ENCODE measurements around the gene TMPRSS3. TPM values are rescaled to one million over a fixed set of nuclear protein-coding genes. Genes with fewer than 3 reads are reported as not detected.

The TMPRSS3 gene
- not detected for polyA plus RNA-seq (2013, experiment 1 of 4)
- not detected for polyA plus RNA-seq (2013, experiment 2 of 4)
- not detected for polyA plus RNA-seq (2013, experiment 3 of 4)
- not detected for polyA plus RNA-seq (2013, experiment 4 of 4)

- Histone ChIP-seq H3K9me3 (ENCODE audit: control insufficient read depth, low read length) (no peaks in the 10 kb centered on the region), H3K4me3 (ENCODE audit: insufficient read depth, low read depth, low read length) (no peak within 1 kb of the TSS), H3K4me1 (ENCODE audit: control insufficient read depth, insufficient read depth, low read length) (no peaks in the 10 kb centered on the region), H3K27me3 (ENCODE audit: control insufficient read depth, insufficient read depth, low read length, poor library complexity, severe bottlenecking) (peaks cover 4% of the 10 kb centered on the region), H3K27ac (ENCODE audit: insufficient read depth, low read depth, low read length, poor library complexity, severe bottlenecking) (no peak within 1 kb of the TSS), H3K36me3 (ENCODE audit: control insufficient read depth, insufficient read depth, low read length) (no peaks in the 10 kb centered on the region)
- WGBS, 2 experiments, result 90 to 93% methylated on average over 17 of the region's 17 CpGs
These were observed at the start of gene TMPRSS3 for GRCh38 chr21:42395905-42396651. TSS of gene TMPRSS3 (minus strand) at chr21:42396052. CDS start at chr21:42395417, 635 bp downstream.

- Histone ChIP-seq H3K27me3 (ENCODE audit: control insufficient read depth, insufficient read depth, low read length, poor library complexity, severe bottlenecking) (no peaks in the 10 kb centered on the region), H3K36me3 (ENCODE audit: control insufficient read depth, insufficient read depth, low read length) (no peaks in the 10 kb centered on the region), H3K4me3 (ENCODE audit: insufficient read depth, low read depth, low read length) (no peak overlapping the region), H3K27ac (ENCODE audit: insufficient read depth, low read depth, low read length, poor library complexity, severe bottlenecking) (no peak overlapping the region), H3K9me3 (ENCODE audit: control insufficient read depth, low read length) (no peaks in the 10 kb centered on the region), H3K4me1 (ENCODE audit: control insufficient read depth, insufficient read depth, low read length) (no peaks in the 10 kb centered on the region)
- 90% methylated on average over 7 of the region's 7 CpGs for WGBS, 2 experiments
These were observed 49.5 kb upstream of the TMPRSS3 start for GRCh38 chr21:42445311-42445710.

DNA sequence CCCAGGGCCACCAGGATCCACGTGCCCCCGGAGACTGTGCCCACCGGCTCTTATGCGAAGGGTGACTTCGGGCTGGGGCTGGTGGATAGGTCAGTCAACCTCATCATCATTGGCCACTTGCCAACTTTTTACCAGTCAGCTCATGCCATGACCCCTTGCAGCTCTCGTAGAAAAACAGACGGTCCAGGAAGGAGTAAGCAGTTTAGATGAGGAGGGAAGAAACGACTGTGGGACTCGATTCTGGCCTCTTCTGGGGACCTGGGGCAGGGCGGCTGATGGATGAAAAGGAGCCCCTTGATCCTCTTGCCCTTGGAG, 48.9 kb upstream of the TMPRSS3 start:
- no peaks in the 10 kb centered on the region for H3K9me3 ChIP-seq (ENCODE audit: control insufficient read depth, low read length)
- H3K36me3 ChIP-seq (ENCODE audit: control insufficient read depth, insufficient read depth, low read length), result no peaks in the 10 kb centered on the region
- H3K27ac ChIP-seq (ENCODE audit: insufficient read depth, low read depth, low read length, poor library complexity, severe bottlenecking), result no peak overlapping the region
- WGBS, 2 experiments, result 91 to 93% methylated on average over 10 of the region's 10 CpGs
- H3K27me3 ChIP-seq (ENCODE audit: control insufficient read depth, insufficient read depth, low read length, poor library complexity, severe bottlenecking), result no peaks in the 10 kb centered on the region
- no peak overlapping the region for H3K4me3 ChIP-seq (ENCODE audit: insufficient read depth, low read depth, low read length)
- H3K4me1 ChIP-seq (ENCODE audit: control insufficient read depth, insufficient read depth, low read length), result no peaks in the 10 kb centered on the region

DNA sequence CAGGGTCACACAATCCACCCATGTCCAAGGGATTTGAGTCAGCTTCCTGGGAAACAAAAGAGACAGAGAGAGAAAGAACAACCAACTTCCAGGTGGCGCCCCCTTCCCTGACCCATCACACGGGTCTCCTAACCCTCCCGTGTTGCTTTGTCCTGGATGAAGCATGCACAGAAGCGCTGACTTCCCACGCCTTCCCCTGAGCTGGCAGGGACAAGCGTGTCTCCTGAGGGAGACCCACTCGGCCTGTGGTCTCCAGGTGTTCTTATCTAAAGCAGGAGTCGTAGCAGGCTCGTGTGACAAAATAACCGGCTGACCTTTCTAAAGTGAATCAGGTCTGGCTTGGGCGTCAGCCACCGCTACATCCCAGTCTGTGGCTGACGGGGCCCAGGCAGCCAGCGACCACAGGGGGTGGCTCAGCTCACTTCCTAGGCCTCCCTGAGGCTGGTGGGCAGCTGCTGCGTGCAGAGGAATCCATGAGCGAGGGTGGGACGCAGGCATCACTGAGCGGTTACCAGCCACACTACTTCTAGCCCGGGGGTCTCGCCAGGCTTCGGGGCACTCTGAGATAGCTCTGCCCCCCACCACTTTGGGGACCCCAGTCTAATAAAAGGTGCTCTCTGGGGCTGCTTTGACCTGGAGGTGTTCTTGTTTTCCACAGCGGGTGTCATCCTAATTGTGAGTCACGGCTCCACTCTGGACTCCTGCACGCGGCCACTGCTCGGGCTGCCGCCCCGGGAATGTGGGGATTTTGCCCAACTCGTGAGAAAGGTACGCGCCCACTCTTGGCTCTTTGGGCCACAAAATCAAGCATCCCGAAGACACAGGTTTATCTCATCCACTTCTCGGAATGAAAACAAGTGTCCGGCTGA, 48.3 kb upstream of the TMPRSS3 start:
- Histone ChIP-seq H3K27me3 (ENCODE audit: control insufficient read depth, insufficient read depth, low read length, poor library complexity, severe bottlenecking) (no peaks in the 10 kb centered on the region), H3K36me3 (ENCODE audit: control insufficient read depth, insufficient read depth, low read length) (no peaks in the 10 kb centered on the region), H3K4me3 (ENCODE audit: insufficient read depth, low read depth, low read length) (no peak overlapping the region), H3K9me3 (ENCODE audit: control insufficient read depth, low read length) (no peaks in the 10 kb centered on the region), H3K4me1 (ENCODE audit: control insufficient read depth, insufficient read depth, low read length) (no peaks in the 10 kb centered on the region), H3K27ac (ENCODE audit: insufficient read depth, low read depth, low read length, poor library complexity, severe bottlenecking) (no peak overlapping the region)
- WGBS, 2 experiments, result 89 to 91% methylated on average over 34 of the region's 34 CpGs

DNA sequence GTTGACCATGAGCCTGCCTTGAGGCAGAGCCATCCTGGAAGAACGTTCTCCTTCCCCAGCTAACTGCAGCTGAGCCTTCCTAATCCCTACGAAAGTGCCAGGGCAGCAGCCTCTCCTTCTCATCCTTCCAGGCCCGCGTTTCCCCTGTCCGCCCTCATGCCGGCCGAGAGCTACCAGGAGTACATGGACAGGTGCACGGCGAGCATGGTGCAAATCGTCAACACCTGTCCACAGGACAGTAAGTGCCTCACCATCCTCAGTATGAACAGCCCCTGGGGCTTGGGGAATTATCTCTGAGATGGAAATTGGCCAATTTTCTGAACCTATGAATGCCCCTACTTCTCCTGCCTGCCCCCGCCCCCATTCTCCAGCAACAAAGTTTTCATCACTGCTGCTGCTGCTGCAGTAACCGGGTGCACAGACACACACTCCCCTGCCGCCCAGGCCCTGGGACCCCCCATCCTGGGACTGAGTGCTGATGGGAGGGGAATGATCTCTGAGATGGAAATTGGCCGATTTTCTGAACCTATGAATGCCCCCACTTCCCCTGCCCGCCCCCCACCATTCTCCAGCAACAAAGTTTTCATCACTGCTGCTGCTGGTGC, 47.4 kb upstream of the TMPRSS3 start:
- no peaks in the 10 kb centered on the region for H3K9me3 ChIP-seq (ENCODE audit: control insufficient read depth, low read length)
- H3K36me3 ChIP-seq (ENCODE audit: control insufficient read depth, insufficient read depth, low read length), result no peaks in the 10 kb centered on the region
- no peaks in the 10 kb centered on the region for H3K27me3 ChIP-seq (ENCODE audit: control insufficient read depth, insufficient read depth, low read length, poor library complexity, severe bottlenecking)
- WGBS, 2 experiments, result 90 to 92% methylated on average over 15 of the region's 15 CpGs
- H3K27ac ChIP-seq (ENCODE audit: insufficient read depth, low read depth, low read length, poor library complexity, severe bottlenecking), result no peak overlapping the region
- H3K4me3 ChIP-seq (ENCODE audit: insufficient read depth, low read depth, low read length), result no peak overlapping the region
- H3K4me1 ChIP-seq (ENCODE audit: control insufficient read depth, insufficient read depth, low read length), result no peaks in the 10 kb centered on the region

DNA sequence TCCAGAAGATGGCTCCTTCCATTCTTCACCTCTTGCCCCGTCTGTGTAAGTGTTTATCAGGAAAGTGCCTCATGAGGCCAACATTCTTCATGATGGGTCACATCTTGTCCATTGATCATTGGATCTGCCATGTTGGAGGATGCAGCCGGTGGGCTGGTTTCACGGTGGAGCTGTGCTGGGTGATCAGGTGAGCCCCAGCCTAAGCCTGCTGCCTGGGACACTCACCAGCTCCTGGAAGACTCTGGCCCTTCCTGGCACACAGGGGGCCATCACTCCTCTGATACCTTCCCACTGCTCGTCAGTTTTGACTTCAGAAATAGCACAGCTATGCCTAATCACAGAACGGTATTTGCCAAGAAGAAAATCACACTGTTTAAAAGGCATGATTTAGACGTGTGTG, 46.1 kb upstream of the TMPRSS3 start:
- no peaks in the 10 kb centered on the region for H3K4me1 ChIP-seq (ENCODE audit: control insufficient read depth, insufficient read depth, low read length)
- no peaks in the 10 kb centered on the region for H3K9me3 ChIP-seq (ENCODE audit: control insufficient read depth, low read length)
- no peaks in the 10 kb centered on the region for H3K27me3 ChIP-seq (ENCODE audit: control insufficient read depth, insufficient read depth, low read length, poor library complexity, severe bottlenecking)
- no peak overlapping the region for H3K27ac ChIP-seq (ENCODE audit: insufficient read depth, low read depth, low read length, poor library complexity, severe bottlenecking)
- WGBS, 2 experiments, result 85 to 87% methylated on average over 6 of the region's 6 CpGs
- no peaks in the 10 kb centered on the region for H3K36me3 ChIP-seq (ENCODE audit: control insufficient read depth, insufficient read depth, low read length)
- H3K4me3 ChIP-seq (ENCODE audit: insufficient read depth, low read depth, low read length), result no peak overlapping the region

DNA sequence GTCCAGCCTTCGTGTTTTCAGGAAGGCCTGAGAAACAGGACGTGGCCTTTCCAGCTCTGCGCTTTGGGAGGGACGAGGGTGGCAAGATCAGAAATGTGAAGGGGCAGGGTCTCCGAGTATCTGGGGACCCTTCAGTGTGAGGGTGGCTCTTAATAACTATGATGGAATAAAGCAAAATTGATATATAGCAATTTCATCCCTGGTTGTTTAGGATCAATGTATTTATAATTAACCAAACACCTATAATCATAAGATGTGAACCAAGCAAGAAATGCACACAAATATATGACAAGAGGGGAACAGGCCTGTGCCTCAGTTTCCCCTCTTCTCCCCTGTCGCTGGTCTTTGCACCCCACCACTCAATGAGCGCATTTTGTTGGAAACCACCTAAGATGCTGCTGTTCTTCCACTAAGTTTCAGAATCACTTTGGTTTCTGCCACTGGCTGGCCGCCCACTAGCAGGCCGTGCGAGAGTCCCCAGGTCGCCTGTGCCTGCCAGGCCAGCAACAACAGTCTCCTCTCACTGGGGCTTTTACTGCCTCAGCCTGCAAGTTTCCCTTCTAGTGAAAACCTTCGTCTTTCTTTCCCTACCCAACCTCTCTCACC, 44.4 kb upstream of the TMPRSS3 start:
- 91 to 93% methylated on average over 12 of the region's 12 CpGs for WGBS, 2 experiments
- Histone ChIP-seq H3K4me1 (ENCODE audit: control insufficient read depth, insufficient read depth, low read length) (no peaks in the 10 kb centered on the region), H3K36me3 (ENCODE audit: control insufficient read depth, insufficient read depth, low read length) (no peaks in the 10 kb centered on the region), H3K4me3 (ENCODE audit: insufficient read depth, low read depth, low read length) (no peak overlapping the region), H3K27me3 (ENCODE audit: control insufficient read depth, insufficient read depth, low read length, poor library complexity, severe bottlenecking) (no peaks in the 10 kb centered on the region), H3K9me3 (ENCODE audit: control insufficient read depth, low read length) (no peaks in the 10 kb centered on the region), H3K27ac (ENCODE audit: insufficient read depth, low read depth, low read length, poor library complexity, severe bottlenecking) (no peak overlapping the region)

DNA sequence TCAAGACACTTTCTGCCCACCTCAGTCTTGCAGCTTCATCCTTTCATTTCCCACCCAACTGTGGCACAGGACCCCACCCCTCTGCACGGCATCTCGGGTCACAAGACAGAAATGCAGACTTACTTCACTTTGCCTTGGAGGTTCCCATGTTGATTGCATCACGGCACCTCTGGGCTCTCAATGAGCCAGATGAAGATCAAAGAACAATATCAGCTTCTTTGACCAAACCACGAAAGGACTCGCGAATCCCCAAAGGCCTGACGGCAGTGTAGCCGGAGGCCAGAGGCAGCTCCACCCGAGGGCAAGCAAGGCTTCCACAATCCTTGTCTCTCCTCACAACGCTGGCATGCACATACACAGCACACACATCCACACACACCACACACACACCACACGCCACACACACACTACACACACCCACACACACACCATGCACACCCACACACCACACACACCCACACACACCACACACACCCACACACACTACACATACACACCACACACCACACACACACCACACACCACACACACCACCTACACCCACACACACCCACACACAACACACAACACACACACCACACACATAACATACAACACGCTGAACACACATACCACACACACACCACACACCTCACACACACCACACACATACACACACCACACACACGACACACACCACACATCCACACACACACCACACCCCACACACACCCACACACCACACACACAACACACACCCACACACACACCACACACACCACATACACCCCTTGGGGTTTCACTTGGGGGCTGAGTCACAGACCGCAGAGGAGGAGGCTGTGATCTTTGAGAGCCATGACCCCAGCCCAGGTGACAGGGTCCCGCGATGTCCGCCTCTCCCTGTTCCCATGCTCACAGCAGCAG, 43.7 kb upstream of the TMPRSS3 start:
- no peaks in the 10 kb centered on the region for H3K4me1 ChIP-seq (ENCODE audit: control insufficient read depth, insufficient read depth, low read length)
- H3K27ac ChIP-seq (ENCODE audit: insufficient read depth, low read depth, low read length, poor library complexity, severe bottlenecking), result no peak overlapping the region
- H3K36me3 ChIP-seq (ENCODE audit: control insufficient read depth, insufficient read depth, low read length), result no peaks in the 10 kb centered on the region
- no peaks in the 10 kb centered on the region for H3K9me3 ChIP-seq (ENCODE audit: control insufficient read depth, low read length)
- 84 to 92% methylated on average over 17 of the region's 17 CpGs for WGBS, 2 experiments
- no peak overlapping the region for H3K4me3 ChIP-seq (ENCODE audit: insufficient read depth, low read depth, low read length)
- H3K27me3 ChIP-seq (ENCODE audit: control insufficient read depth, insufficient read depth, low read length, poor library complexity, severe bottlenecking), result no peaks in the 10 kb centered on the region
